ENCODE data around the gene USP31.

The USP31 gene

DNA sequence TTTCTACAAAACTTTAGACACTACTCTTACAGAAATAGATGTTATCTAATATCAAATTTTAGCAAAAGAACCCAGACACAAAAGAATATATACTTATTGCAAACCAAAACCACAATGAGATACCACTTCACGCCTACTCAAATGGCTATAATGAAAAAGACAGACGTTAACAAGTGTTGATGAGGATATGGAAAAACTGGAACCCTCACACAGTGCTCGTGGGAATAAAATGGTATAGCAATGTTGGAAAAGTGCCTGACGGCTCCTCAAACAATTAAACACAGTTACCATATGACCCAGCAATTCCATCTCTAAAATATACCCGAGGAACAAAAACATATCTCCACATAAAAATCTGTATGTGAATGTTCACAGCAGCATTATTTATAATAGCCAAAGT is 27.1 kb downstream of the USP31 start:
- Histone ChIP-seq H3K4me3 (ENCODE audit: insufficient read depth, low read depth, low read length) (no peak overlapping the region), H3K9me3 (ENCODE audit: control insufficient read depth, low read length) (no peaks in the 10 kb centered on the region), H3K27ac (ENCODE audit: insufficient read depth, low read depth, low read length, poor library complexity, severe bottlenecking) (no peak overlapping the region), H3K4me1 (ENCODE audit: control insufficient read depth, insufficient read depth, low read length) (peaks cover 18% of the 10 kb centered on the region), H3K27me3 (ENCODE audit: control insufficient read depth, insufficient read depth, low read length, poor library complexity, severe bottlenecking) (no peaks in the 10 kb centered on the region), H3K36me3 (ENCODE audit: control insufficient read depth, insufficient read depth, low read length) (no peaks in the 10 kb centered on the region)
- WGBS, 2 experiments = 84 to 89% methylated on average over 5 of the region's 5 CpGs

DNA sequence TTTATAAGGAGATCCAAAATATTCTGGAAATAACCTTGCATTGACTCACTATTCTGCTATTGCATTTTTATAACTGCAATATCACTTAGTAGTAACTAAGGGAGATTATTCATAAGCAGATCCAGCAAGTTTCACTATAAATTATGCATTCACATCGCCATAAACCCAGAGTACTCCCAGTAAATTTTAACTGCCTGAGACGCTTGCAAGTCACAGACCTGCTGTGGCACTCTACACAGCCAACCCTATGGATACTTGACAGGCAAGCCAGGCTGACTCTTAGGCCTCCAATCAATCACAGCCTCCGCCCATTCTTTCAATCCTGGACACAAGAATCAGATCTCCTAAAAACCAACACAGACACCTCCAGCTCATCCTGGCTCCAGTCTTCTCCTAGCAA is 28.2 kb downstream of the USP31 start:
- WGBS, 2 experiments = 74 to 75% methylated on average over 3 of the region's 3 CpGs
- no peaks in the 10 kb centered on the region for H3K27me3 ChIP-seq (ENCODE audit: control insufficient read depth, insufficient read depth, low read length, poor library complexity, severe bottlenecking)
- H3K4me1 ChIP-seq (ENCODE audit: control insufficient read depth, insufficient read depth, low read length) = peaks cover 18% of the 10 kb centered on the region
- no peaks in the 10 kb centered on the region for H3K36me3 ChIP-seq (ENCODE audit: control insufficient read depth, insufficient read depth, low read length)
- H3K4me3 ChIP-seq (ENCODE audit: insufficient read depth, low read depth, low read length) = no peak overlapping the region
- H3K27ac ChIP-seq (ENCODE audit: insufficient read depth, low read depth, low read length, poor library complexity, severe bottlenecking) = no peak overlapping the region
- no peaks in the 10 kb centered on the region for H3K9me3 ChIP-seq (ENCODE audit: control insufficient read depth, low read length)

DNA sequence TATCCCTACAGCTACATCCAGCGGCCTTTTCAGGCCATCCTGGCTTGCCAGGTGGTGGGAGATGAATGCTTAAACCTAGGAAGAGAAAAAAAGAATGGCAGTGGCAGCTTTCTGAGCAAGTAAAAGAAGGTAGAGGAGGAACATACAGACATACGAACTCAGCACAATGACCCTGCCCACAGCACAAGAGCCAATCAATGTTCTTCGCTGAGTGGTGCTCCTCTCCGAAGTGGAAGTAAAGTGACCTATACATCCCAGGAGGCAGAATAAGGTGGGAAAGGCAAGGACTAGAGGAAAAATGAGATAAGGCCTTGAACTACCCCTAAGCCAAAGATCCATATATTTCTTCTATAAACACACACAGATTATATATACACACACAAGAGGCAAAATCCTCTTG is 28.7 kb downstream of the USP31 start:
- WGBS, 2 experiments = 80 to 83% methylated on average over 4 of the region's 4 CpGs
- Histone ChIP-seq H3K36me3 (ENCODE audit: control insufficient read depth, insufficient read depth, low read length) (no peaks in the 10 kb centered on the region), H3K27me3 (ENCODE audit: control insufficient read depth, insufficient read depth, low read length, poor library complexity, severe bottlenecking) (no peaks in the 10 kb centered on the region), H3K4me1 (ENCODE audit: control insufficient read depth, insufficient read depth, low read length) (peaks cover 18% of the 10 kb centered on the region), H3K4me3 (ENCODE audit: insufficient read depth, low read depth, low read length) (no peak overlapping the region), H3K9me3 (ENCODE audit: control insufficient read depth, low read length) (no peaks in the 10 kb centered on the region), H3K27ac (ENCODE audit: insufficient read depth, low read depth, low read length, poor library complexity, severe bottlenecking) (no peak overlapping the region)

DNA sequence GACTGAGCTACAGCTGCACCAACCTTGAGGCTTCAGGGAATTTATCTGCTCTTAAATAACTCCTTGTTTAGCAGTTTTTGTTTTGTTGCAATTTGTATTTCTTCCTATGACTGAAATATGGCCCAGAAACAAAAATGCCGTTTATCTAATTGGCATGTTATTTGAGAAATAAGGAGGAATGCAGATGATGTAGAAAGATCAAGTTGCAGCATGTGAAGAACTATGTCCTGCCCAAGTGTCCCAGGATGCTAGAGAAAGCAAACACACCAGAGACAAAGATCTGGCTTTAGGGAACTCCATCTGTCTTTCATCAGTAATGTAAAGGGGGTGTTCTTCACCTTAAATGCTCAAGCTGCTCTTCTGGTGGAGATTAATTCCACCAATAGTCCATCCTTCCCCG is 29.7 kb downstream of the USP31 start:
- Histone ChIP-seq H3K27ac (ENCODE audit: insufficient read depth, low read depth, low read length, poor library complexity, severe bottlenecking) (no peak overlapping the region), H3K36me3 (ENCODE audit: control insufficient read depth, insufficient read depth, low read length) (no peaks in the 10 kb centered on the region), H3K4me1 (ENCODE audit: control insufficient read depth, insufficient read depth, low read length) (peaks cover 8% of the 10 kb centered on the region), H3K4me3 (ENCODE audit: insufficient read depth, low read depth, low read length) (no peak overlapping the region), H3K27me3 (ENCODE audit: control insufficient read depth, insufficient read depth, low read length, poor library complexity, severe bottlenecking) (no peaks in the 10 kb centered on the region), H3K9me3 (ENCODE audit: control insufficient read depth, low read length) (no peaks in the 10 kb centered on the region)
- WGBS, 2 experiments = 91 to 94% methylated on average over 2 of the region's 2 CpGs

DNA sequence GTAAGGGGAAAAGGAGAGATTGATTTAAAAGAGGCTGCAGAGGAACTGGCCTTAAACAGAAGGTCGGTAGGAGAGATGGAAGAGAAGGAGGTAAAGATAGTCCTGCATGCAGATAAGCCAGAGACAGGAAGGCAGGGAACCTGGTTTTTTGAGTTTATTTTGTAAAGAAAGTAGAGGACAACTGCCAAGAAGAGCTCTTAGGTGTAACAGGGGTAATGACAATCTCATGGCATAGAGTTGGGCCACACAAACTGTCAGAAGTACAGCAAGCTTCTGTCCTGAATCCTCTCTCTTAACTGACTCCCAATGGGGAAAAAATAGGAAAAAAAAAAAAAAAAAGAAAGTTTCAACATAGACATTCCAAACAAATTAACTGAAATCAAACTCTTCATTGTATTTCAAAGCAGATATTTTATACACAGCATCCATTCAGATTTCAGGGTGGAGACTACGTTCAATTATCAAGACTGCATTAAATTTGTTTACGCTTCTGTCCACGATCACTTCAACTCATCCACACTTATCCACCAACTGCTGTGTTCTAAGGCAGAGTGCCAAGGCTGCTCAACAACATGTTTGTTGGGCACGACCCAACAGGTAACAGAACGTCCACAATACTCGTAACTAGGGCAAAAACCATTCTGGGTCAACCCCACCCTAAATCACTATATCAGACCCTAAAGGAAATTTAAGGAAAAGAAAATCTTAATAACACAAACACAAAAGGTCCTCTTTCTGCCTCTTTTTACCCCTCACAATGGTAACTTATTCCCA is 34.9 kb downstream of the USP31 start:
- H3K27me3 ChIP-seq (ENCODE audit: control insufficient read depth, insufficient read depth, low read length, poor library complexity, severe bottlenecking) = no peaks in the 10 kb centered on the region
- no peak overlapping the region for H3K4me3 ChIP-seq (ENCODE audit: insufficient read depth, low read depth, low read length)
- no peaks in the 10 kb centered on the region for H3K36me3 ChIP-seq (ENCODE audit: control insufficient read depth, insufficient read depth, low read length)
- peaks cover 7% of the 10 kb centered on the region for H3K4me1 ChIP-seq (ENCODE audit: control insufficient read depth, insufficient read depth, low read length)
- WGBS, 2 experiments = 91 to 93% methylated on average over 7 of the region's 7 CpGs
- no peak overlapping the region for H3K27ac ChIP-seq (ENCODE audit: insufficient read depth, low read depth, low read length, poor library complexity, severe bottlenecking)
- no peaks in the 10 kb centered on the region for H3K9me3 ChIP-seq (ENCODE audit: control insufficient read depth, low read length)

DNA sequence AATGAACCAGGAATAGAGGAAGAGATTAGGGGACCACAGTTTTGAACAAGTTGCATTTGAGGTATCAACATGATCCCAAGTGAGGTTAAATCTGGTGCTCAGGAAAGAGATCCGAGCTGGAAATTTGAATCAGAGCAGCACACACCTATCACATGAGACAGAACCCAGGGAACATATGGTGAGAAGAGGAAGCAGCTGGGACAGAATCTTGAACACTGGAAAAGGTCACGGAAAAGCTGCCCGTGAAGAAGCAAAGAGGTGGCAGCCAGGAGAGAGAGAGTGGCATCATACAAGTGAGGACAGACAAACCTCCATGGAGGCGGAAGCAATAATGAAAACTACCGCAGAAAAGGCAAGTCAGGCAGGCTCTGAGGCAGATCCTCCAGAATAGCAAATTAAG is 36.1 kb downstream of the USP31 start:
- Histone ChIP-seq H3K4me1 (ENCODE audit: control insufficient read depth, insufficient read depth, low read length) (peaks cover 7% of the 10 kb centered on the region), H3K4me3 (ENCODE audit: insufficient read depth, low read depth, low read length) (no peak overlapping the region), H3K27ac (ENCODE audit: insufficient read depth, low read depth, low read length, poor library complexity, severe bottlenecking) (no peak overlapping the region), H3K36me3 (ENCODE audit: control insufficient read depth, insufficient read depth, low read length) (no peaks in the 10 kb centered on the region), H3K9me3 (ENCODE audit: control insufficient read depth, low read length) (no peaks in the 10 kb centered on the region), H3K27me3 (ENCODE audit: control insufficient read depth, insufficient read depth, low read length, poor library complexity, severe bottlenecking) (no peaks in the 10 kb centered on the region)
- 85 to 89% methylated on average over 5 of the region's 5 CpGs for WGBS, 2 experiments

DNA sequence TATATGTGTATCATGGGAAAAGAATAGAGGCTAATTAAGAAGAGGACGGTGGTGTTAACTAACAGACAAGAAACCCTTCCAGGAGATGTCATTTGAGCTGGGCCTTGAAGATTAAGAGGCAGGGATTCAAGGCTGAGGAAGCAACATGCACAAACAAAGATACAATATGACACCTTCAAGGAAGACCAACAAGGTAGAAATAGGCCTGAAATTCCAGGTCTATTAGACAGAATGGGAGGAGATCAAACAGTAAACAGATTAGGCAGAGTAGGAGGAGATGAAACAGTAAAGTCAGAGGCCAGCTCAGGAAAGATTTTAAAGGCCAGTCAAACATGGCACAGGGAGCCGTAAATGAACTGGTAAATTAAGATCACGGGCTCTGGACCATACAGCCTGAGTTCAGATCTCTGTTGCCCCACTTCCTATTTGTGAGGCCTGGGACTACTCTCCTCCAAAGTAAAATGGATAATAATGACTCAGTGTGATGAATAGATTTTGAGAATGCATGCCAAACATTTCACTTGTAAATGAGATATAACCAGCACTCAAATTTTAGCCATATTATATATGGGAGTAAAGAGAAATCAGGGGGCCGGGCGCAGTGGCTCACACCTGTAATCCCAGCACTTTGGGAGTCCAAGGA is 38.9 kb downstream of the USP31 start:
- 90 to 97% methylated on average over 5 of the region's 5 CpGs for WGBS, 2 experiments
- Histone ChIP-seq H3K27ac (ENCODE audit: insufficient read depth, low read depth, low read length, poor library complexity, severe bottlenecking) (no peak overlapping the region), H3K4me3 (ENCODE audit: insufficient read depth, low read depth, low read length) (no peak overlapping the region), H3K4me1 (ENCODE audit: control insufficient read depth, insufficient read depth, low read length) (peaks cover 7% of the 10 kb centered on the region), H3K27me3 (ENCODE audit: control insufficient read depth, insufficient read depth, low read length, poor library complexity, severe bottlenecking) (no peaks in the 10 kb centered on the region), H3K9me3 (ENCODE audit: control insufficient read depth, low read length) (no peaks in the 10 kb centered on the region), H3K36me3 (ENCODE audit: control insufficient read depth, insufficient read depth, low read length) (no peaks in the 10 kb centered on the region)

DNA sequence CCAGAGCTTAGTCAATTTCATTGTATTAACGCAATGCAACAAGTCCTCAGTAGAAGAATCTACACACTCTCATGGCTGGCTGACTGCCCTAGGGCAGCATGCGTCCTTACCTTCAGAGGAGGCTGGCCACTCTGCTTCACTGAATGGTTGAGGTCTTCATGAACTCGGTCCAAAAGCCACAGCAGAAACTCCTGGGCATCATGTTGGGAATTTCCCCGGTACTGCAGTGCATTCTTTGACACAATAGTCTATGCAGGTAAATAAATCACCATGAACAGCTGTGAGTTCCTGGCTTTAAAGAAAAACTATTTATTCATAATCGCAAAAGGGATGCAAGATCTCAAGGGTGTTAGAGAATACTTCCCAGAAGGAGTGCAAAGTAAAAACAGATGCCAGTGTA is 41.3 kb downstream of the USP31 start:
- Histone ChIP-seq H3K27ac (ENCODE audit: insufficient read depth, low read depth, low read length, poor library complexity, severe bottlenecking) (no peak overlapping the region), H3K4me3 (ENCODE audit: insufficient read depth, low read depth, low read length) (no peak overlapping the region), H3K27me3 (ENCODE audit: control insufficient read depth, insufficient read depth, low read length, poor library complexity, severe bottlenecking) (no peaks in the 10 kb centered on the region), H3K36me3 (ENCODE audit: control insufficient read depth, insufficient read depth, low read length) (no peaks in the 10 kb centered on the region), H3K4me1 (ENCODE audit: control insufficient read depth, insufficient read depth, low read length) (peaks cover 7% of the 10 kb centered on the region), H3K9me3 (ENCODE audit: control insufficient read depth, low read length) (no peaks in the 10 kb centered on the region)
- 91 to 93% methylated on average over 5 of the region's 5 CpGs for WGBS, 2 experiments

DNA sequence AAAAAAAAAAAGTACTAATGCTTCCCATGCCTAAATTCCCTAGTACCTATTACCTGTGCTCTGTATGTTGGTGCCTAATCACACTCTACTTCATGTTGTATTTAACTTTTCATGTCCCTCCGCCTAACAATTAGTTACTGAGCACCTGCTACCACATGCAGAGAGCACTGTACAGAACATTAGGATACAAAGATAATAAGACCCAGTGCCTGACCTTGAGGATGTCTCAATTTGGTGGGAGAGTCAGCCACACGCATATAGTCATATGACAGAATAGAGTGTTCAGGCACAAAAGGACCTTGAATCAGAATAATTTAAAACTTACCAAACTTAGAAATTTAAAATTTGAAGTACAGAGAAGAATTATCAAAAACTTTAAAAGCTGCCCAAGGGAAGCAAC is 42.1 kb downstream of the USP31 start:
- no peaks in the 10 kb centered on the region for H3K27me3 ChIP-seq (ENCODE audit: control insufficient read depth, insufficient read depth, low read length, poor library complexity, severe bottlenecking)
- no peak overlapping the region for H3K4me3 ChIP-seq (ENCODE audit: insufficient read depth, low read depth, low read length)
- peaks cover 7% of the 10 kb centered on the region for H3K4me1 ChIP-seq (ENCODE audit: control insufficient read depth, insufficient read depth, low read length)
- H3K36me3 ChIP-seq (ENCODE audit: control insufficient read depth, insufficient read depth, low read length) = no peaks in the 10 kb centered on the region
- H3K27ac ChIP-seq (ENCODE audit: insufficient read depth, low read depth, low read length, poor library complexity, severe bottlenecking) = no peak overlapping the region
- H3K9me3 ChIP-seq (ENCODE audit: control insufficient read depth, low read length) = no peaks in the 10 kb centered on the region
- 94 to 100% methylated on average over 2 of the region's 2 CpGs for WGBS, 2 experiments

DNA sequence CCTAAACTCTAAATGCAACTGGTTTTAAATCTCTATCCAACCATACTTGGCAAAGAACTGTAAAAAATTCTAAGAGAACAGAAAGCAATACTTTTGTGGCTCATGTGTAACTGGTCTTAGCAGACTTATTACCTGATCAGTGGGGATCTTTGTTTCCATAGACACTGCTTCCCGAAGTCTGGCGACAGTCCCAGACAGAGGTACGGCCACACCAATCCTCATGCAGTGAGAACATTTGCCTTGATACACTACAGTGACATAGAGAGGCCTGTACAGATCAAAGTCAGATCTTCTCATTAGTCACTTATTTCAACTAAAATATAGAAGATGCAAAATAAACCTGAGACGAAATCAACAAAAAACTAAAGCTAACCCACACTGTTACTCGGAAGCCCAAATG is 43.9 kb downstream of the USP31 start:
- no peak overlapping the region for H3K27ac ChIP-seq (ENCODE audit: insufficient read depth, low read depth, low read length, poor library complexity, severe bottlenecking)
- WGBS, 2 experiments = 94 to 95% methylated on average over 5 of the region's 5 CpGs
- no peaks in the 10 kb centered on the region for H3K36me3 ChIP-seq (ENCODE audit: control insufficient read depth, insufficient read depth, low read length)
- no peaks in the 10 kb centered on the region for H3K4me1 ChIP-seq (ENCODE audit: control insufficient read depth, insufficient read depth, low read length)
- no peaks in the 10 kb centered on the region for H3K9me3 ChIP-seq (ENCODE audit: control insufficient read depth, low read length)
- no peak overlapping the region for H3K4me3 ChIP-seq (ENCODE audit: insufficient read depth, low read depth, low read length)
- no peaks in the 10 kb centered on the region for H3K27me3 ChIP-seq (ENCODE audit: control insufficient read depth, insufficient read depth, low read length, poor library complexity, severe bottlenecking)
